Fibroblast of villous mesenchyme (primary cell): ENCODE measurements around the gene ZNF512B. TPM values are rescaled to one million over a fixed set of nuclear protein-coding genes. Genes with fewer than 3 reads are reported as not detected.

ENCODE experiments used
- DNase-seq: peaks from one replicate; pipeline ENCODE4 v3.0.0-alpha.2; 2010; ENCODE audit warnings: low read depth
- H3K4me3 ChIP-seq: 2 replicates; pipeline ENCODE4 v1.5.1; 2011; ENCODE audit warnings: low read depth, mild to moderate bottlenecking, low read length
- CTCF ChIP-seq: IDR thresholded peaks from 2 replicates; pipeline ENCODE4 v1.5.1; 2012; ENCODE audit warnings: low read depth, mild to moderate bottlenecking, low read length; ENCODE audit not compliant: insufficient read depth
- total RNA-seq: library from RNA; depleted of rRNA; stranded (reverse); fragments of >200 nt; gene quantifications from 2 replicates; pipeline ENCODE4 v1.2.3, GENCODE V29; 2012

The ZNF512B gene
- total RNA-seq, 1 donor, result 13.8 TPM

DNA sequence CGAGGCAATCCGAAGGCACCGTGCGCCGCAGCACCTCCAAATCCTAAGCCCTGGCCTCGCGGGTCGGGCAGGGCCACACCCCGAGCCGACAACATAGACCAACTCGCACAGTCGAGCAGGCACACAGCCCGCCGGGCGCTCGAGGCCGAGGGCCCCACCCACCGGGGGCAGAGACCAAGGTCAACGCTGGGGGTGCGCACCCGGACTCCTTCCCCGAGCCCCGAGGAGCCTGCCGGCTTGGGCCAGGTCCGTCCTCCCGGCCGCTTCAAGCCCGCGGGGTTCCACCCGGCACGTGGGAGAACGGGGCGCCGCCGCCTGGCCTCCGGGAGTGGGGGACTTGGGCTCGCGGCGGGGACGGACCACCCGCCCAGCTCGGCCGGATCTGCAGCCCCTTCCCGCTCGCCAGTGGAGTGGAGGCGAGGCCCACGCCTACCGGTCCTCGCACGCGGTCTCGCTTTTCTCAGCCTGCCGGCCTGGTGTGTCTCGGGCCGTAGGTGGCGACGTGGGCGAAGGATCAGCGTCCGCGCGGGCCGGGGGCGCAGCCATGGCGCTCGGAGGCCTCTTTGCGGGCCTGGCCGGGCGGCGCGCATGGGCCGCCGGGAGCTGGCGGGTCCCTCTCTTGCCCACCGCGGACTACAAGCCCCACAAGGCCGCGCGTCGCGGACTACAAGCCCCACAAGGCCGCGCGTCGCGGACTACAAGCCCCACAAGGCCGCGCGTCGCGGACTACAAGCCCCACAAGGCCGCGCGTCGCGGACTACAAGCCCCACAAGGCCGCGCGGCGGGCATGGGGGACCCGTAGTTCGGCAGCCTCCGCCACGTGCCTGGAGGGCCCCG lies 13.7 kb downstream of the ZNF512B start, which contains the start of gene UCKL1:
Gene UCKL1 (minus strand): TSS at position 590 of the 837 bp plus-strand sequence. CDS start 44 bp downstream, at position 546.
- TF ChIP-seq CTCF, result no peak
- DNase-seq, result peak; percentile 93

DNA sequence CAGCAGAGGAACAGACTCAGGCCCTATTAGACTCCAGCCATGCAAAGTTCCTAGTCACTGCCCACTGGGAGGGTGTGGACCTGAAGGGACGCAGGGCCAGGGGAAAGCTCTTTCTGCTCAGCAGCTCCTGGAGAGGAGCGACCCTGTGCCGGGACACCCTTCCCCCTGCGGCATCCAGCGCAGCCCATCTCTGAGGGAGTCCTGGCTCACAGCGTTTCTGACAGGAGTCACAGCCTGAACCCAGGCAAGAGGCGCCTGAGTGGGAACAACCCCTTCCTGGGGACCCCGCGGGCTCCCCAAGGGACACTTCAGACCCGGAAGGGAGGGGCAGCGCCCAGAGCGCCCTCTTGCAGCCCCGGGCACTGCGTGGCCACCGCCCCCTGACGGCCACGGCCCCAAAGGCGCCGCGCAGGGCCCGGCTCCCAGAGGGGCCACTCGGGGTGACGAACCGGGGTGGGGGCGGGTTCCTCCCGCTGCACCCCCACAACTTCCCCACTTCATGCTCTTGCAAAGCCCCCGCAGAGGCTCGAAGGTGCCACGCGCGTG lies 14.4 kb downstream of the ZNF512B start:
- peak; percentile 35 for TF ChIP-seq CTCF
- peak overlapping the region; percentile 83 for H3K4me3 ChIP-seq
- peak; percentile 37 for DNase-seq

More for the DNA sequence above, 13.7 kb downstream of the ZNF512B start, which contains the start of gene UCKL1:
- H3K4me3 ChIP-seq, result peak within 1 kb of the TSS; percentile 83

- TF ChIP-seq CTCF, result no peak
- no peak overlapping the region for H3K4me3 ChIP-seq
- DNase-seq, result no peak
Measured at GRCh38 chr20:63953764-63954429, 15.8 kb downstream of the ZNF512B start.

DNA sequence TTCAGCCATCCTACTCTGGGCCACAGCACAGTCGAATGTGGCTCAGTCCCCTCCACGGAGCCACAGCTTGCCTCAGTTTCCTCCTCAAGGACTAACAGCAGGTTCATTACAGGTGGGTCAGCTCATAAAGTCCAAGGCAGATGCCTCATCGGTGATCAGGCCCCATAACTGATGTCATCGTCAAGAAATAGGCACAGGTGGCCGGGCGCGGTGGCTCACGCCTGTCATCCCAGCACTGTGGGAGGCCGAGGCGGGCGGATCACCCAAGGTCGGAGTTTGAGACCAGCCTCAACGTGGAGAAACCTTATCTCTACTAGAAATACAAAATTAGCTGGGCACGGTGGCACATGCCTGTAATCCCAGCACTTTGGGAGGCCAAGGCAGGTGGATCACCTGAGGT lies 17.0 kb downstream of the ZNF512B start:
- no peak overlapping the region for H3K4me3 ChIP-seq
- TF ChIP-seq CTCF, result no peak
- DNase-seq, result no peak

GRCh38 chr20:63952210-63952535 lies 17.6 kb downstream of the ZNF512B start:
- no peak for DNase-seq
- no peak overlapping the region for H3K4me3 ChIP-seq
- TF ChIP-seq CTCF, result no peak

DNA sequence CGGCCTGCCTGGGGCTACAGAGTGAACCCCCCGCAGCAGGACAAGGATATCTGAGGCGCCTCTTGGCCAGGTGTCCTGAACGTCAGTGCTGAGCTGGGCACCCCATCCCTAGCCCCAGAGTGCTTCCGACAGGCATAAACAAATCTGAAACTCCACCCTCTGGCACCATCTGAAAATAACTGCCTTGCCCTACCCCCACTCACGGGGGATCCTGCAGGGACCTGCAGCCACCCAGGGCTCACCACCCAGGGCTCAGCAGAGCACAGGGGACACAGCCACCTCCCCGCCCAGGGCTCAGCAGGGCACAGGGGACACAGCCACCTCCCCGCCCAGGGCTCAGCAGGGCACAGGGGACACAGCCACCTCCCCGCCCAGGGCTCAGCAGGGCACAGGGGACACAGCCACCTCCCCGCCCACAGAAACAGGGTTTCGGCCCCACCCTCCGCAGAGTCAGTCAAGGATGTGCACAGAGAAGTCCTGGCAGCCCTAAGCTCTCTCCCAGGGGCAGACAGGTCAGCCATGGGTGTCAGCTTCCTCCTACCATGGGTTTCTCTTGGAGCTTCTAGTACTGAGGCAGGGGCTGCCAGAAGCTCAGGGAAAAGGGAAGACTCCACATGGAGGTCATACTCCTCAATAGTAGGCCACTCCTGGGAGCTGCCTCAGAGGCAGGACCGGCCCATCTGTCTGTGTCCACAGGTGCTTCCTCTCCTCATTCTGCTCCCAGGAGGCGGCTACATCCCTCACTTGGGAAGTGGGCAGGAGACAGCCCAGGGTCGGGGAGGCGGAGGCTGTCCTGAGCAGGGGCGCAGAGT lies 18.1 kb downstream of the ZNF512B start:
- TF ChIP-seq CTCF, result no peak
- DNase-seq, result no peak
- H3K4me3 ChIP-seq, result no peak overlapping the region
